RPMI7951 (cell line): ENCODE measurements around the gene TUBGCP3. TPM values are rescaled to one million over a fixed set of nuclear protein-coding genes. Genes with fewer than 3 reads are reported as not detected.
"Not testable (repeated sequence)": the region's sequence is repeated elsewhere in the genome, so short reads cannot be mapped to it uniquely, and the experiment has no call there.

Experiments used
- DNase-seq: peaks from one replicate; pipeline ENCODE4 v3.0.0-alpha.2; 2012; ENCODE audit warnings: low read depth
- total RNA-seq: library from RNA; depleted of rRNA; stranded (reverse); fragments of >200 nt; shearing (Covaris generic); gene quantifications from 2 replicates; pipeline ENCODE4 v1.2.3, GENCODE V29; 2014

The TUBGCP3 gene
- total RNA-seq, 1 experiment from 2014 or later, result 17.3 TPM

DNA sequence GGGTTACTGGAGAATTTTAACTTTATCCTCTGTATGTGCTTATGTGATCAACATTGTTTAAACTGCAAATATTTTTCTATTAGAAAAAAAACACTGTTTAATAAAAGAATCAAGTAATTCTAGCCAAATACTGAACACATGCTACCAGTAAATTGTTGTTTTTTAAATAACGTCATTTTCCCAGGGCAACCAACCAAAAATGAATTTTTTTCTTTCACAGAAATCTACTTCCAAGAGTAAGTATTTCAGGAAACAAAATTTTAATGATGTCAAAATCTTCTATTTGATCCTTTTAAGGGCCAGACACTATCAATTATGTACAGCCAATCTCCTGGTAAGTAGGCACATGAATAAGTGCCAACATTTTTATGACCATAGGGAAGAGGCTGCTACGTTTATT is 57.1 kb downstream of the TUBGCP3 start:
- no peak for DNase-seq

DNA sequence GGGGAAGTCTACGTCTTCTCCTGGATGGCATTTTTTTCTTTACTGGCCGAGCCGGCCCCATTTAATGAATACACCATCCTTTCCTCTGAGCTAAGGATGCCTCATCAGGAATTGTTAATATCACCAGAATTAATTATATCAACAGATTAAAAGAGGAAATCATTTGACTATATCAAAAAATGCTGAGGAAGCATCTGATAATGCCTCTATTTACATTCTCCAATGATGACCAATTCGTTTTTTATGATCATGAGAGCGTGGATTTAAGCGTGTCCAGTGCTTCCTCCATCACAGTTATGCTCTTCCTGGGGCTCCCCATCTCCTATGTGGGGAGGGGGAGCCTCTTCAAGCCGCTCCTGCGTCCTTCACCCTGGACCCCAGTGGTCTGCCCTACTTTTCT is 58.7 kb downstream of the TUBGCP3 start:
- no peak for DNase-seq

GRCh38 chr13:112526146-112526853 is 61.7 kb downstream of the TUBGCP3 start:
- DNase-seq, result no peak

DNA sequence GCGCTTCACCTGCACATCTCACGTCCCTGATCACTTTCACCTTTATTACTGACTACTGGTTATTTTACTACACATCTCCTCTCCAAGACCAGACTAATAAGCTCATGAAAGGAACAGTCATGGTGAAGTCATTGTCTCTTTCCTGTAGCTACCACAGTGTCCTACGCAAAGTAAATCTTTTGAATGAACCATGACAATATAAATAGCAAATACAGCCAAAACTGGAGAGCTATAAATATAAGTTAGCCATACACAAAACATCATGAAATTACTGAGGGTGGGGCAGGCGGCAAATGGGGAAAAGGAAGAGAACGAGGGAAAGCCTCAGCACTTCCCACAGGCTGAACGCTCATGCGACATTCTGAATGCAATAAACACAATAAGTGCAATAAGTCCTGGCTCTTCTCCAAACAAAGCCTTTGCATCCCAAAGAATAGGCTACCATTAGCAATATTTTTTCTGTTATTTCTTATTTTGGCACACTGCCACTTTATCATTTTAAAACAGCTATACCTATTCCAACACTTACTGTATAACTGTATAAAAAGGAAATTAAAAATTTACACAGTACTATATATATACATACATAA is 62.5 kb downstream of the TUBGCP3 start:
- DNase-seq, result no peak

DNA sequence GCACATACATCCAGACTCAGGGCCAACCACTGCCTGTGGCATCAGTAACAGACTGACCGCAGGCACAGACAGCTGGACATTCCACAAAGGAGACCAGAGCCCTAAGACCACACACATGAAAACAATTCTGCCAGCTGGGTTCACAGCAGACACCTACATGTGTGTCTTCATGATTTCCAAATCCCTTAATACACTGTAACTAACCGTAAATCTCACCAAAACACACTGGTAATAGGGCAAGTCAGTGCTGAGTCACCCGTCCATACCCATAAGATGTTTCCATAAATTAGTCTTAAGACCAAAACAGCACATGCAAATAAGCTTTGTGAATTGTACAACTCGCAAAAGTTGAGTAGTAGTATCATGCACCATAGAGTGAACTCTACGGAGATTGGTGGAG is 65.4 kb downstream of the TUBGCP3 start:
- DNase-seq, result peak; percentile 37

DNA sequence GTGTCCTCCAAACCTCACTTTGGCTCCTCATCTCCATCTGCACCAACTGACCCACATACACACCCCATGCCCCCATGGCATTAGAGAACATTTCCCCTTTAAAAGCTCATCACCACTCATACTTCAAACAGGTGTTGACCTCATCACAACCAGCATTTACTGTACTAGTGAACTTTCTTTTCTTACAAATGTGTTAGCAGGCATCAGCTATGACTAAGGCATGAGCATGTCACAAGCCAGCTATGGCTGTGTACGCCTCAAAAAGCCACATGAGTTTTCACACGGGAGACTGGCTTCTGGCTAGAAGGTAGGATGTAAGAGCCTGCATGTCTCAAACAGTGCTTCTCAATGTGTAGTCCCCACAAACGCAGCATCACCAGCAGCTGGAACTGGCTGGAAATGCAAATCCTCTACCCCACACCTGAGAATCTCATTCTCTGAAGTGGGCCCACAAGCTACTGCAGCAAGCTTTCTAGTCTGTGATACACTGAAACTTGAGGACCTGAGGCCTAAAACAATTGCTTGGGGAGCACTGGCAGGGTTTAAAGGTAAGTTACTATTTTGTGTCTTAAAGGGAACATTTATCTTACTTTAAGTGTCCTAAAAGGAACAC is 66.8 kb downstream of the TUBGCP3 start:
- no peak for DNase-seq

GRCh38 chr13:112519517-112520060 is 68.4 kb downstream of the TUBGCP3 start:
- no peak for DNase-seq

- DNase-seq, result no peak
Measured at GRCh38 chr13:112516218-112516617, 71.7 kb downstream of the TUBGCP3 start.

- no peak for DNase-seq
Measured at GRCh38 chr13:112513761-112514160, 74.2 kb downstream of the TUBGCP3 start.

- no peak for DNase-seq
Measured at GRCh38 chr13:112510987-112511685, 76.8 kb downstream of the TUBGCP3 start.

GRCh38 chr13:112510002-112510780 is 77.8 kb downstream of the TUBGCP3 start:
- DNase-seq, result peak; percentile 45

- no peak for DNase-seq
Measured at GRCh38 chr13:112509190-112509589, 78.8 kb downstream of the TUBGCP3 start.

- peak; percentile 8 for DNase-seq
Measured at GRCh38 chr13:112506046-112506445, 81.9 kb downstream of the TUBGCP3 start.

GRCh38 chr13:112496166-112496565 is 91.8 kb downstream of the TUBGCP3 start:
- DNase-seq, result no peak

- no peak for DNase-seq
Measured at GRCh38 chr13:112495465-112495864, 92.5 kb downstream of the TUBGCP3 start.

GRCh38 chr13:112489199-112489598 is 98.8 kb downstream of the TUBGCP3 start:
- DNase-seq, result no peak

GRCh38 chr13:112488343-112489050 is 99.5 kb downstream of the TUBGCP3 start:
- DNase-seq, result not testable (repeated sequence)

DNA sequence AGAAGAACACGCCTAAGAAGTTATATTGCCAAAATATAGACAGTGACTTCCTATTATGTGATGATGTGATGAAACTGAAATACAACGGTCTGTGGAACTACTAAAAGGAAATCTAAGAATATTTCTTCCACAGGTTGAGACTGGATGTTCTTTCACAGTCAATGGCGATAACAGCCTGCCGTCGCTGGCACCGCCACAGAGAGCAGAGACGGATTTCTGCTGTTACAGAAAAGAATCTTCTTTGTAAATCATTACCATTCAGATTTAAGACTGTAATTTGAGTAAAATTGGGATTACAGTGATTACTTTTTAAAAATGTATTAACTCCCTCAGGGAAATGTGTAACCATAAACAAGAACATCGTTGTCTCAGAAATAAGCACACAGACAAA is 100.8 kb downstream of the TUBGCP3 start:
- no peak for DNase-seq

GRCh38 chr13:112486386-112487126 is 101.4 kb downstream of the TUBGCP3 start:
- DNase-seq, result no peak

GRCh38 chr13:112485814-112486213 is 102.1 kb downstream of the TUBGCP3 start:
- not testable (repeated sequence) for DNase-seq
